HG03064 (cell line): ENCODE data around the gene ZFHX2.

Source experiments
- ATAC-seq: cut with Tn5 transposase; IDR thresholded peaks from one replicate; pipeline ENCODE4 v1.9.1; 2021; ENCODE audit warnings: low read depth; ENCODE audit not compliant: unreplicated experiment

ZFHX2 gene

DNA sequence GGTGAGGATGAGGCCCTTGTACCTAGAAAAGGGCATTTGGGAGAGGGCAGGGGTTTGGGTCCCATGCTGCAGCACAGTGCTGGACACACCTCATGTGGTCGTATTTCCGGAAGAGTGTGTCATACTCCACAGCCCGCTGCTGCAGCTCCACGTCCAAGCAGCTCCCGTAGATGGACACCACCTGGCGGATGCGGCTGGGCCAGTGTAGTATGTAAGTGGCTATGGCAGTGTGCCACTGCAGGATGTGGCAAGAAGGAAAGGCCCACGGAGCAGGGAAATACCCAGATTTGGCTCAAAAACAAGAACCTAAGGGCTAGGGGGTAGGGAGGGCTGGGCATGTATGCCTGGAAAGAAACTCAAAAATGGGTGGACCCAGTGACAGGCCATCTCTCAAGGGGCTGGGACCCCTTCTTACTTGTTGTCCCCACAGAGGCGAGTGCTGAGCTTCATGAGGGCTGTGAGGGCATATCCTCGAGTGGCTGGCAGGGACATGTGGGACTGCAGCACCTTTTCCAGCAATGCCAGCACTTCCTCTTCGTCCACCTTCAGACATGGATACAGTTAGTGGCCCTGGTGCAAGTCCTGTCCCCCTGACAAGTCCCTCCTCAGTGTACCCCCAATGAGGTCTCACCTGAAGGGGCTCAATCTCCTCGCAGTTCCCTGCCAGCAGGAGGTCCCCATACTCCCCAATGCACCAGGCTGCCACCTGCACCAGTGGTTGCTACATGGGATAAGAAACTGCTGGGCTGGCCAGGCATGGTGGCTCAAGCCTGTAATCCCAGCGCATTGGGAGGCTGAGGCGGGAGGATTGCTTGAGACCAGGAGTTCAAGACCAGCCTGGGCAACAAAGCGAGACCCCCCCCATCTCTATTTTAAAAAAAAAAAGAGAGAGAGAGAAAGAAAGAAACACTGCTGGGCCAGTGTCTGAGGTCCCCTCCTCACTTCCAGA, 10.6 kb upstream of the ZFHX2 start:
- ATAC-seq, result no peak

- no peak for ATAC-seq
These were observed 9.7 kb upstream of the ZFHX2 start for GRCh38 chr14:23561259-23561658.

DNA sequence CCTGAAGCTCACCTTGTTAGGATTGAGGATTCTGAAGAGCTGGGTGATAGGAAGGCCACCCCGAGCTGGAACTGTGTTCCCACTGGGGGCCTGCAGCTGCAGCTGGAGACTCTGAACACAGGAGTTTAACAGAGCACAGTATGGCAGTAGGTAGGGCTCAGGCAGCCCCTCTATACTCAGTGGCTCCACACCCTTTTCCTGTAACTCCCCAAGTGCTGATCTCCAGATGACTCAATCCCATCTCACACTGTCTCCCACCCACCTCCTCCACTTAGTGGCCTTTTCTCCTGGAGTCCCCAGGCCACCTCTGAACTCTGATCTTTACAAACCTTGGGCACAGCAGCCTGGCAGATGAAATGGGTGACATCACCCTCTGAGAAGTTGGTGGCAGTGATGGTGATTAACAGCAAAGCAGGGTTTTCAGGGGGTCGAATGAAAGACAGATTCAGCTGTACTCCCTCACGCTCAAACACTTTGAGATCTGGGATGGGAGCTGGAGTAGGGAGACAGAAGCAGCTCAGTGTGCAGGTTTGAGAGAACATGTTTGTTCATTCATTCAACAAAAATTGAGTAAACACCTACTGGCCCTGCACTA, 8.5 kb upstream of the ZFHX2 start:
- ATAC-seq, result no peak

DNA sequence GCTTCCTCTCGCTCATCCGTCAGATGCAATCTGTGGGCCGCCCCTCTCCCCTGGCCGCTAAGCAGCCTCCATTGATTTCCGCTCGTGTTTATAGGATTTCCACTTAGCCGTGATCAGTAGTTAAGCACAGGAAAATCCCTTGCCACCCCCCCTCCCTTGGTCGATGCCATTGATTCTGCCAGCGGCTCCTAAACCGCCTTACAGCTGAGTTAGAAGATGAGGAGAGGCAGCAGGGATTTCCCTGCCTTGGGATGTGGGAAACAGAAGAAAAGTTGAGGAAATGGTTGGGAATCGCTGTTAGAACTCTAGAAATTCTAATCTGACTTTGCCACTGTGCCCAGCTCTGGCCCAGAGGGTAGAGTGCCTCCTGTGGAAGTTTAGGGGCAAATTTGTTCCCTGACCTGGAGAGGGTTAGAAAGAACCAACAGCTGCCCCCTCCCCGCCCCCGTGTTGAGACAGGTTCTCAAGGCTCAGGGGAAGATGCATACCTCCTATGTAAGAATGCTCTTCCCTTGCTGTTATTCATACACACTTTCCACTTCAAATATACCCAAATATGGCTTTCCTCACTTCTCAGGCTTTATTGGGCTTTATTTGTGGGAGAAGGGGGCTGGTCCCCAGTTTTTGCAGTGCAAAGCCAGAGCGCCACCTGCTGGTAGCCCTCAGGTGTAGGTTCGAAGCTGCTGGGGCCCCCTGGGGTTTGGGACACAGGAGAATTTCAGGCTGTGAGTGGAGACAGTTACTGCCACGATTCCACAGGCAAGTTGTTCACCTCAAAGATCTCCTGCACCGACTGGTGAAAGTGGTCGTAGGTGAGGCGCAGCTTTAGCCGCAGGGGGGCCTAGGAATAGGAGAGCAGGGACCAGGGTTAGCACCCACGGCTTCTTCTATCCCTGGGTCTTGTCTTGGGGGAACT, 7.7 kb upstream of the ZFHX2 start:
- ATAC-seq, result no peak

GRCh38 chr14:23558346-23559009, 6.9 kb upstream of the ZFHX2 start:
- no peak for ATAC-seq

DNA sequence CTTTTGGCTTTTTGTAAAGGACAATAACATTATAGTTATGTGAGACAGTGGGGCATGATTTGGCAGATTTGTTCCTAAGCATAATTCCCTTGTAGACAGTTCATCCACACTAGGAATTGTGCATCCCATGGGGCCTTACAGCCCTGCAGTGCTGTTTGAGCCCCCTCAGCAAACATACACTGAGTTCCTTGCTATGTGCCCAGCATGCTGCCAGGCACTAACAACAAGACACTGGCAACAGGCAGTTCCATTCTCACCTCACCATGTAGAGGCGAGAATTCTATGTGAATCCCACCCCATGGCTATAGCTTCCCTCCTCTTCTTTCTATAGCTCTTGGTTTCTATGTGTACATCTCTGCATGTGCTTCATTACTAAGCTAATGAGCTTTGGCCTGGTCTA, 6.4 kb upstream of the ZFHX2 start:
- no peak for ATAC-seq

- no peak for ATAC-seq
These were observed 6.0 kb upstream of the ZFHX2 start for GRCh38 chr14:23557521-23557920.

DNA sequence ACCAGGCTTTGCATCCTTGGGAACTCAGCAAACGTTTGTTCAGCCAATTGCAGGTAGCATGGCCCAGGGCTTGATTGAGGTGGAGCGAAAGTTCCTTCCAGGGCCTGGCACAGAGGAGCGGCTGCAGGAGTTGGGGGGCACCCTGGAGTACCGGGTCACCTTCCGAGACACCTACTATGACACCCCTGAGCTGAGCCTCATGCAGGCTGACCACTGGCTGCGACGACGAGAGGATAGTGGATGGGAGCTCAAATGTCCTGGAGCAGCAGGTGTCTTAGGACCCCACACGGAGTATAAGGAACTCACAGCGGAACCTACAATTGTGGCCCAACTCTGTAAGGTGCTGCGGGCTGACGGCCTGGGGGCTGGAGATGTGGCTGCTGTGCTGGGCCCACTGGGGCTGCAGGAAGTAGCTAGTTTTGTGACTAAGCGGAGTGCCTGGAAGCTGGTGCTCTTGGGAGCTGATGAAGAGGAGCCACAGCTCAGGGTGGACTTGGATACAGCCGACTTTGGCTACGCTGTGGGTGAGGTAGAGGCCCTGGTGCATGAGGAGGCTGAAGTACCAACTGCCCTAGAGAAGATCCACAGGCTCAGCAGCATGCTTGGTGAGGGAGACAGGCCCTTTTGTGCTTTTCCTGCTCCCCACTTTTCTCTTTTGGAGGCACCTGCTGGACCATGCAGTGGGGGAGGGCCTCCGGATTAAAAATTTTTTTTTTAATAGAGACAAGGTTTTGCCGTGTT, 5.3 kb upstream of the ZFHX2 start:
- ATAC-seq, result no peak

- ATAC-seq, result peak; percentile 84
These were observed 4.5 kb upstream of the ZFHX2 start, which contains the start of gene THTPA for GRCh38 chr14:23555882-23556699. Gene THTPA, plus strand, starts transcription at chr14:23556271. Its CDS starts 487 bp downstream, at chr14:23556758.

DNA sequence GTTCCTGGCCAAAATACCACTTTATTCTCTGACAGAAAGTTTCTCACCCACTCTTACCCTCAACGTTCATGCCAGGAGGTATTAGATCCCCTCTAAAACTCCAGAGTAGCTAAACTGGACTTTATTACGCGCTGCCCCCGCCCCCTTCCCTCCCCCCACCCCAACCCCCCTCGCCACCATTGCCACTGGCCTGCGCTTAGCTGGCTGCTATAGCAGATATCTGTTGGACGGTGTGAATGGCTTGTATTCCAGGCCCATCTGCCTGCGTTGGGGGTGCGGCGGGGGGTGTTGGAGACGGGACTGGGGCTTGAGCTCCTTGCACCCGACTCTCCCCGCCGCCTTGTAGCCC, 3.9 kb upstream of the ZFHX2 start:
- no peak for ATAC-seq

GRCh38 chr14:23550812-23551265, 726 bp downstream of the ZFHX2 start:
- no peak for ATAC-seq

- no peak for ATAC-seq
These were observed 1.3 kb downstream of the ZFHX2 start for GRCh38 chr14:23550131-23550811.

DNA sequence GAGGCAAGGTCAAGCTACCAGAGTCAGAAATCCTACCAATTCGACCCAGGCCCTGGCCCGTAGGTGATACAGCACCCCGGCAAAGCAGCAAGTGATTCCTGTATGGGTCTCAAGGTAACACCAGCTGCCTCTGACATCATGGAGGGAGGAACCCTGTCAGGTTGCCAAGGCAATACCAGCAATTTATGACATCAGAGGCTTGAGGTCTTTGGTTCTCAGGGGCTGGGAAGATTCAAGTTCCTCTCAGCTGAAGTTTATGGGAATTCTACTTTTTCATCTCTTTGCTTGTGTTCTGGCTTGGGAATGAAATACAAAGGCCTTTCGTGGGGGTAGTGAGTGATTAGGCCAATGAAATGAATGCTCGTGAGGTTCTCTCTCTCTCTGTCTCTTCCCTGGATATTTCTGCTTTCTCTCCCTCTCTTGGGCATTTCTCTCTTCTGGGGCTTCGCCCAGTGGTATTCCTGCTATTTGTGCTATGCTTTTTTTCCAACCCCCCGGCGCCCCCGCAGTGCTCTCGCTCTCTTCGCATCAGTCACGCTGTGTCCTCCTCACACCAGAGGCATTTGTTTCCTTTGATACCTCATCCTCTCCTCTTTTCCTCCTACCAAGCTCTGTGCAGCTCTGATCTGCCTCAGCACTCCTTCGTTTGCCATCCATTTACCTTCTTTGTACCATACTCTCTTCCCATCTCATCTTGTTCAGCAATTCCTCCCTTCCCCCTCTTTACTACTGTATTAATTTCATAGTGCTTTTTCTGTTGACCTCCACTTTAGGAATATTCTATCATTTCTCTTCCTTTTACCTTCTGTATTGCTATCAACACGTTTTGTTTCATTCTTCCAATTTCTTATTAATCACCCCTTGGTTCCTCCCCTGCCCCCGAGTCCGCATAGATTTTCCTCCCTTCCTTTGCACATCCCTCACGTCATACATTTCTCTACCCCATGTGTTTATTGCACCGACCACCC, 2.9 kb downstream of the ZFHX2 start:
- no peak for ATAC-seq

DNA sequence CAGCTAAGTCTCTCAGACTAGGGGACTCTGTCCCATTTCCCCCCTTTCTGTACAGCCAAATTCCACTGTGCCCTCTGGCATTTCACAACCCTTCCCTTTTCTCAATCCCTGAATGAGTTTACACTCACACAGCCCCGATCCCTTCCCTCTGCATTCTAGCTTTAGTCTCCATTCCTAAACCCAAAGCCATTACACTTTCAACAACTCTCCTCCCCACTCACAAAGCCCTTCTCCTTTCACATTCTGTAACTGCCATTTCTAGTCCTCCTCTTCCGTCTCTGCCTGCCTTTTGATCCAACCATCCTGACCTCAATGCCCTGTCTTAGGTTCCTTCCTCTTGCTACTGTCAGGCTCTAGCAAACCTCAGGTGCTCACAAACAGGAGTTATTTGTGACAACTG, 3.6 kb downstream of the ZFHX2 start:
- no peak for ATAC-seq

DNA sequence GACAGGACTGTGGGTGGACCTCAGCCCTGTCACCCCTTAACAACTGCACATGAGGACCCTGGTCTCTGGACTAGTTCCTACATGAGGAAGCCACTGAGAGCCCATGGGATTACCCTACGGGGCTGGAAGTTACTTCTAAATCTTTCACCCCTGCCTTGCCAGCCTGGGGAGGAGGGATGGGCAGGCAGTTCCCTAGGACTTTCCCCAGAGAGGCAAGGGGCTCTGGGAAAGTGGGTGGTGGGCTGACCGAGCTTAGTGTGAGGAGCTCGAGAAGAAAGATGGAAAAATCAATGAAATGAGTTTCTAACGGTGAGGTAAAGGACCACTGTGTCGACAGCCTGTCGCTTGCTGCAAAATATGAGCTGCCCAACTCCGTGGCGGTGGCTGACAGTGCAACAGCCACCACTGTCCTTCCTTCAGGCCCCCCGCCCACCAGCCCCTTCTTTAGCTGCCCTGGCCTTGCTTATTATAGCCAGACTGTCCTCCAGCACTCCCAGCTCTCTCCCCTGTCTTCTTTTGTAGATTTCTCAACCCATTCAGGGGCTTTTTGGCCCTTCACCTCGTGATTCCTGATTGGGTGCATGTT, 5.0 kb downstream of the ZFHX2 start:
- no peak for ATAC-seq

DNA sequence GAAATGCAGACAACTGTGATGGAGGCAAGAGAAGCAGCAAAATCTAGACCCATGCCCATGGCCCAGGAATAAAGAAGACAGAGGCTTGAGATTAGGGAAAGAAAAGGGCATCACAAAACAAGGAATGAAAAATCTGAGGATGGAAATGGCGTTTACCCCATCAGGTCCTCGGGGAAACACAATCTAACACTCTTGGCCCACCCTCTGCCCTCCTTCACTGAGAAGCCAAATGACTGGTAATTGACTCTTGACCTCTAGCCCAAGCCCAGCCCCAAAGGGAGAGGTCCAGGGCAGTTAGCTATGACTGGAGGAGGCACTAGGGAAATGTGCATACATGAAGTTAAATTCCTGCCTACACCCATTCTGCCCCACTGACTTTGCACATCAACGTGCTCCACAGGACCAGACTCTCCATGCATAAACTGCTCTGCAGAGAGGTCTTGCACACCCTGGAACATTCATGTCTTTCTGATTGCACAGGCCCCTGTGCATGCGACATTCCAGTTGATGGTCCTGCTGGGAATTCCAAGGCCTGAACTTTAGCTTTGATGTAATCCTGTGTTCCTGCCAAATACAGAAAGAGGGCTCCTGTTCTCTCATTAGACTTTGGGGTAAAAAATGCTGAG, 5.7 kb downstream of the ZFHX2 start:
- ATAC-seq, result no peak
